Stimulated activated naive B cell treated with anti-CD40 and anti-IgM and Interleukin-4, amounts not matched to agents 10 μg/mL and 1 μg/mL and 100 μg/mL, for 72 hours (primary cell): Measurements from ENCODE around the gene ITPR2.

Experiments
- ATAC-seq, 2 donors: fragments of 150-1000 bp; cut with Tn5 transposase; replicated peaks; 2 replicates each; pipeline ENCODE4 v1.10.0; 2021; ENCODE audit warnings: moderate library complexity in 1 of 2
- DNase-seq: peaks from one replicate; pipeline ENCODE4 v3.0.0; 2021
- H3K27ac Mint-ChIP-seq: one replicate; pipeline ENCODE4 v1.8.0; 2022; ENCODE audit warnings: mild to moderate bottlenecking, mixed read lengths
- H3K27me3 Mint-ChIP-seq, 2 donors: one replicate each; pipeline ENCODE4 v1.8.0; 2022; ENCODE audit warnings: mixed read lengths in 2 of 2
- H3K36me3 Mint-ChIP-seq, 2 donors: one replicate each; pipeline ENCODE4 v1.8.0; 2022; ENCODE audit warnings: mixed read lengths in 2 of 2, mild to moderate bottlenecking in 1 of 2
- H3K4me1 Mint-ChIP-seq, 2 donors: one replicate each; pipeline ENCODE4 v1.8.0; 2022; ENCODE audit warnings: mixed read lengths in 2 of 2, mild to moderate bottlenecking in 1 of 2
- H3K4me3 Mint-ChIP-seq, 2 donors: one replicate each; pipeline ENCODE4 v1.8.0; 2022; ENCODE audit warnings: mild to moderate bottlenecking in 2 of 2, mixed read lengths in 2 of 2, moderate library complexity in 1 of 2
- H3K9me3 Mint-ChIP-seq, 2 donors: one replicate each; pipeline ENCODE4 v1.8.0; 2022; ENCODE audit warnings: mixed read lengths in 2 of 2, mild to moderate bottlenecking in 1 of 2

Gene ITPR2

DNA sequence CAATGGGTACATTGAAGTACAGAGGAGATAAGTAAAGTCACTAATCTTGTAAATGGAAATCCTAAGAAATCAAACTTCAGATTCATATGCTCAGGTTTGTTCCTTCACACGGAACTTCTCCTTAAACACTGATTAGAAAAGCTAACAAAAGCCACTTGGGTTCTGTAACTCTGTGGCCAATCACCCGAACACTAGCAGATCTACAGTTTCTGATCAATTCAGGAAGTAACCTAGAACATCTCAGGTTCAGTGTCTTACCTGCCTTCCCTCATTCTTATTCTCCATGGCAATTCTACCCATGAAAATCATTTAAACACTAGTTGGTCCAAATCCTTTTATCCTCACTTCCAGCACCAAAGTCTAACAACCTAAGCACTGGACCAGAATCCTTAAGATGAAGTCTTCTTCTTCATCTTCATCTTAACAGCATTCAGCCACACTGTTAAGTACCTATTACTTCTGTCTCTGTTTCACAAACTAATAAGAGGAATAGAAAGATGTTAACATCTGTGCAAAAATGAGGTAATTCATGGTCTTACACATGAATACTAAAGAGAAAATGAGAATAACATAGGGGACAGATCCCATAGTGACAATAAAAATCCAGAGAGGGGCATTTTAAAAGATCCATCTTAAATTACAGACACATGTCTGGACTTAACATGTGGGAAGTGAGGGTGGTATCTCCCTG lies 453.1 kb downstream of the ITPR2 start:
- Mint-ChIP-seq H3K27ac (no peak overlapping the region), H3K36me3 (peaks cover 22 to 34% of the 10 kb centered on the region in 2 donors), H3K4me3 (no peak overlapping the region), H3K9me3 (peaks cover 3 to 4% of the 10 kb centered on the region in 2 donors), H3K27me3 (no peaks in the 10 kb centered on the region), H3K4me1 (peaks cover 2 to 20% of the 10 kb centered on the region in 2 donors)
- DNase-seq = no peak
- ATAC-seq = no peak

DNA sequence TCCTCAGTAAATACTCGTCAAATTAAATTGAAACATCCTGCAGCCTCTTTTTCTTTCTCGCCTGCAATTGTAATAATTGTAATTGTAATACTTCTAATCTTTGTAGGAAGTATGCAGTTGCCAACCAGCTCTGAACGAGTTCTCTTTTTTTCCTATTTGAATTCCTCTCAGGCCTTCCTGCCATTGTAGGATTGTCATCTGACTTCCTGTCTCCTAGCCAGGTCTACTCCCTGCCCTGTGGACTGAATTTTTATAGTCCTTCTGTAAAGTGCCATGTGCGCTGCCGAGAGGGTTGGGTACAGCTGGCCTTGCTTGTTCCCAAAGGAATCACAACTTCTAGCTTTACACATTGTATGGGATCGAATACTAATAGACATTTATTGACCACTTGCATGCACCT lies 454.3 kb downstream of the ITPR2 start:
- H3K4me3 Mint-ChIP-seq = no peak overlapping the region
- DNase-seq = no peak
- H3K27ac Mint-ChIP-seq = no peak overlapping the region
- peaks cover 13 to 22% of the 10 kb centered on the region in 2 donors for H3K36me3 Mint-ChIP-seq
- peaks cover 2 to 20% of the 10 kb centered on the region in 2 donors for H3K4me1 Mint-ChIP-seq
- peaks cover 3% of the 10 kb centered on the region in 2 donors for H3K9me3 Mint-ChIP-seq
- no peak for ATAC-seq
- H3K27me3 Mint-ChIP-seq = no peaks in the 10 kb centered on the region

DNA sequence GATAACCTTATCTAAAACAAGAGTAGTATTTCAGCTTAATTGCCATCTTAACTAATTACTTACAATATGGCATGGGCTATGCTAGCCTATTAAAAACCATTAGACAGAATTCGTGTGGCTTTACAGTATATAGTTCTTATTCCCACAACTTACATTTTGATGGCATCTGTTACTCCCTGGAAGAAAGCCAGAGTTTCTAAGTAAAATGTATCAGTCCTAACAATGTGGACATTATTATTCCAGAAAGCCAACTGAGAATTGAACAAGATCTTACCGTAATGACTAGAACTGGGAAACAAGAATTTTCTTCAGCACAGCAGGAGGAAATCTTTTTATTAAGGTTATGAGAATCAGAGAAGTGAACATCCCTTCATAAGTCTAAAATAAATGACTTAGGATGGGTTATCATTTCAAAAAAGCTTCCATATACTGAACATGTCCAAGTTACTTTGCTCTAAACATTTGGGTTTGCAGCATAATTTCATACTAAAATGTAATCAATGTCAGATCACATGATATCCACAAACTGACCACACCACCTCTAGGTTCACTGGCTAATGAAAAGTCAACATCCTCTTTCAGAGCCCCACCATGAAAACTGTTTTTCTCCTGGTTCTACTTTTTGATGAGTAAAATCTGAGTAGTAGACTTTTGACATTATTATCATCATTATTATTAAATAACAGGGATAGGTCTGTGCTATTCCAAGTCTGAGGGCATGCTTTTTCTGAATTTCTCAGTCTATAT lies 457.9 kb downstream of the ITPR2 start:
- H3K4me3 Mint-ChIP-seq = no peak overlapping the region
- peaks cover 2 to 20% of the 10 kb centered on the region in 2 donors for H3K4me1 Mint-ChIP-seq
- H3K9me3 Mint-ChIP-seq = peaks cover 3% of the 10 kb centered on the region in 2 donors
- no peak overlapping the region for H3K27ac Mint-ChIP-seq
- peak; percentile 38 to 59 for ATAC-seq
- no peak for DNase-seq
- peaks cover 10 to 25% of the 10 kb centered on the region in 2 donors for H3K36me3 Mint-ChIP-seq
- no peaks in the 10 kb centered on the region for H3K27me3 Mint-ChIP-seq

DNA sequence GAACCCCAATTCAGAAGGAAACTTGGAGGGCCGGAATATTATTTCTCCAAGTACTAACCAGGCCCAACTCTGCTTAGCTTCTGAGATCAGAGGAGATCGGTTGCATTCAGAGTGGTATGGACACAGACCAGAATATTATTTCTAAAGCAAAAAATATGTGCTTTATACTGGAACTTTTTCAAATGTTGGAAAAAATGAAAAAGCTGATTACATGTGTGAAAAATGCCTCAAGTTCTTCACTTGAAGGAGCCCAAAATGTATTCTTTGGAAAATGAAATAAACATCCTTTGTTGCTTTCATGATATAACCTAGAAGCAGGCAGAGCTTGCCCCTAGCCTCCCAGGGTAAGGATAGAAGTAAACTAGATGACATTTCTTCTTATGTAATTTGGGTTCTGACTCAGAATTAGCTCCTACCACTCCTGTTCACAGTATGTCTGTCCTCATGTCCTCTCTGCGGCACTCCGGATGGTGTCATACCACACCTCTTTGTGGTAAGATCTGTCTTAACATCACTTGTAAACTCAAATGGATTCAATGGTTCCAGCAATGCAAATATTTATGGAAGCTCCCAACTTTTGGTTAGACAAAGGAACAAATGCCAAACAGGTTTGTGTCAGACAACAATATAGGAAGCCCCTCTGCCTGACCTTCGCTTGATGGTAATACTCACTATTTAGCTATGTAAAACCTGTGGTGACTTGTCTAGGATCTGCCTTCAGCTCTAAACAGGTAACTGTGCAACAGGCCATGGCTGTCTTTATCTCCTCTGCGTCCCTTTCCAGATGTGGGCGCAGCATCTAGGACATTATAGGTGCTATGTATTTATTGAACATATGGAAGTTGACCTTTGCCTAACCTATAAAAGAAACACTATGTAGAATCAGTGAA lies 459.1 kb downstream of the ITPR2 start:
- no peak overlapping the region for H3K4me3 Mint-ChIP-seq
- peaks cover 3% of the 10 kb centered on the region in 2 donors for H3K9me3 Mint-ChIP-seq
- DNase-seq (no peak), ATAC-seq (no peak)
- no peaks in the 10 kb centered on the region for H3K27me3 Mint-ChIP-seq
- no peak overlapping the region for H3K27ac Mint-ChIP-seq
- H3K4me1 Mint-ChIP-seq = peaks cover 3 to 20% of the 10 kb centered on the region in 2 donors
- peaks cover 14 to 31% of the 10 kb centered on the region in 2 donors for H3K36me3 Mint-ChIP-seq

DNA sequence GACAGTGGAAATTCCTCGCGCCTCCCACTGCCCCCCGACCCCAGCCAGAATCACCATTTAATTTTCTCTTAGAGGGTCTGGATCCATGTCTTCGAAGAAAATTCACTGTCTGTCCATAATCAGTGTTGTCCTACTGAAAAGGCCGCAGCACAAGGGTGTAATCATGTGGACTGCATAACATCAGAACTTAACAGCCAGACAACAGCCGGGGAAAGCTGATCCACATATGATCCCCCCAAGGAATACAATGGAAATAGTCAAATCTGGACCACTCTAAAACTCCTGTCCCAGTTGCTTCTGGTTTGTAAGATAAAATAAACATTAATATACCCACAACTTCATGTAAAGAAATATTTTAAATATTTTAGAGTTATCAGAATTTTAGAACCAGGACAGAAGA lies 460.1 kb downstream of the ITPR2 start:
- Mint-ChIP-seq H3K27ac (no peak overlapping the region), H3K9me3 (peaks cover 3% of the 10 kb centered on the region in 2 donors), H3K4me3 (no peak overlapping the region), H3K36me3 (peaks cover 14 to 29% of the 10 kb centered on the region in 2 donors), H3K4me1 (peaks cover 4 to 20% of the 10 kb centered on the region in 2 donors), H3K27me3 (no peaks in the 10 kb centered on the region)
- ATAC-seq (no peak), DNase-seq (no peak)

DNA sequence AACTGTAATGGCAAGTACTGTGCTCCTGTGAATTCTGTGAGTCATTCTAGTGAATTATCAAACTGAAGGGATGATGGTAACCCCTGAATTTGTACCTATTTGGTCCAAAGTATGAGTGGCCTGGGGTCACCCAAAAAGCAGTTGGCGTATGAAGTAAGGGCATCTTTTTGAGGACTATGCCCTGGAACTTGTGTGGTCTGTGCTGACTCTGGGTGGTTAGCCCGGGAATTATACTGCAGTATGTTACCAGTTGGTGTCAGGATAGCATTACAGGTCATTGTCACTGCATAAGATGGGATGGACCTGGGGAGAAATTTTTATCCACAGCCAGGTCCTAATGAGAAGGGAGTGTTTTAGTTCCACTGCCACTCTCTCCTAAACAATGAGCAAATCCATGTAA lies 462.9 kb downstream of the ITPR2 start:
- no peak for DNase-seq
- no peak for ATAC-seq
- H3K4me1 Mint-ChIP-seq = peaks cover 1 to 2% of the 10 kb centered on the region in 2 donors
- H3K9me3 Mint-ChIP-seq = no peaks in the 10 kb centered on the region
- H3K36me3 Mint-ChIP-seq = peaks cover 10 to 18% of the 10 kb centered on the region in 2 donors
- H3K4me3 Mint-ChIP-seq = no peak overlapping the region
- no peak overlapping the region for H3K27ac Mint-ChIP-seq
- no peaks in the 10 kb centered on the region for H3K27me3 Mint-ChIP-seq

DNA sequence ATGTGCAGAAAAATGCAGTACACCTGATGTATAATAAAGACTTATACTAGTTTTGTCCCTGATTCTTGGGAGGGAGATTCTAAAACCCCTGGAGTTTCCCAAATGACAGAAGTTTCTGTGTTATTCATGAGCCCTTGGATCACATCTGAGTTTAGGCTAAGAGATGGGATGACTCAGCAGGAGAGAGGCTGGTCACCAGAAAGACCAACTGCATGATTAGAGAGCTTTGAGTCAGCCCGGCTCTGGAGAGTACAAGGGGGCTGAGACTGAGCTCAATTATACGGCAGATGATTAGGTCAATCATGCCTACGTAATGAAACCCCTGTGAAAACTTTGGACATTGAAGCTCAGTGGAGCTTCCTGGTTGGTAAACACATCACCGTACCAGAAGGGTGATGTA lies 463.4 kb downstream of the ITPR2 start:
- peaks cover 0 to 1% of the 10 kb centered on the region in 2 donors for H3K4me1 Mint-ChIP-seq
- H3K9me3 Mint-ChIP-seq = no peaks in the 10 kb centered on the region
- peaks cover 10 to 20% of the 10 kb centered on the region in 2 donors for H3K36me3 Mint-ChIP-seq
- no peak overlapping the region for H3K4me3 Mint-ChIP-seq
- ATAC-seq (no peak), DNase-seq (no peak)
- no peaks in the 10 kb centered on the region for H3K27me3 Mint-ChIP-seq
- no peak overlapping the region for H3K27ac Mint-ChIP-seq

DNA sequence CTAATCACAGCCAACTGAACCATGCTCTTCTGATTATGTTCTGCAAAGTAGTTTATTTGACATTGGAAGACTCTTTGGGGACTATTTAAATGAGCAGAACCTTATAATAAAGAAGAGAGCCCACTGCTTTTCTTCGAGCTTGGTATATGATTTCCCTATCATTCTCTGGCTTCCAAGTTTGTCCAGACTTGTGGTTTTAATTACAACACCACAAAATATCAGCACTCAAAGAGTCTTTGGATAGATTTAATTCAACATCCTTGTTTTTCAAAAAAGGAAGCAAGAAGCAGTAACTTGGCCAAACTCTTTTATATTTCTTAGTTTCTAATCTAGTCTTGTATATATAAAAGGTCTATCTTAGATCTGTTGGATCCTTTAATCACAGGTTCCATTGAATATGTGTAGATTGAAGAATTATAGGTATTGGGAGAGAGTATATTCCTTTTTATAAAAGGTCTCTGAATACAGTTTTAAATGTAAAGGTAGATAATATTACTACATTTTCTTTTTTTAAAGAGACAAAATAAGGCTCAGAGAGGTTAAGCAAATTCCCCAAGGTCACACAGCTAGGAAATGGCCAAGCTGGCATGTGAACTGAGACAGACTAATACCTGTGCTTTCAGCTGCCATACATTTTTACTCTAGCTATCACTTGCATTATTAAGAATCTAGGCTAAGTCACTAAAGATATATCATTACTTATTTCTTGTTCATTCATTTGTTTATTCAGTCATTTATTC lies 464.8 kb downstream of the ITPR2 start:
- Mint-ChIP-seq H3K4me3 (no peak overlapping the region), H3K27me3 (no peaks in the 10 kb centered on the region), H3K4me1 (peaks cover 0 to 1% of the 10 kb centered on the region in 2 donors), H3K27ac (no peak overlapping the region), H3K9me3 (no peaks in the 10 kb centered on the region), H3K36me3 (peaks cover 14 to 22% of the 10 kb centered on the region in 2 donors)
- no peak for DNase-seq
- no peak for ATAC-seq

DNA sequence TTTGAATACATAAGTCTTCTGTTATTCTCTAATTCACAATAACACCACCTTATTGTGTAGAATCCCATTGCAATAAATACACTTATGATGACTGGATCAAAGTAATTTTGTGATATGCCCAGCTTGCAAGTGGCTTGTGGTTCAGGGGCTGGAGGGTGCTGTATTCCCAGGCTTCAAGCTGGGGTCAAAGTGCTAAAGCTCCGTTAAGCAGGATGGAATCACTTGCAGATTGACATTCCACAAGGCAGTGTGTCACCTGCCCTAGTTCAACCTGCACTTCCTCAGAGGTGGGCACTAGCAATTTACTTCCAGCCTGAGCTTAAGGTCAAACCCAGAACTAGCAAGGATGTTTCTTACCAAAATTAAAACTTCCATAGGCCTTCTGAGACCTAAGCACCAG lies 471.0 kb downstream of the ITPR2 start:
- H3K4me3 Mint-ChIP-seq = no peak overlapping the region
- peaks cover 4 to 18% of the 10 kb centered on the region in 2 donors for H3K36me3 Mint-ChIP-seq
- no peak for DNase-seq
- peaks cover 4 to 10% of the 10 kb centered on the region in 2 donors for H3K4me1 Mint-ChIP-seq
- no peak overlapping the region for H3K27ac Mint-ChIP-seq
- no peaks in the 10 kb centered on the region for H3K9me3 Mint-ChIP-seq
- no peaks in the 10 kb centered on the region for H3K27me3 Mint-ChIP-seq
- ATAC-seq = no peak

DNA sequence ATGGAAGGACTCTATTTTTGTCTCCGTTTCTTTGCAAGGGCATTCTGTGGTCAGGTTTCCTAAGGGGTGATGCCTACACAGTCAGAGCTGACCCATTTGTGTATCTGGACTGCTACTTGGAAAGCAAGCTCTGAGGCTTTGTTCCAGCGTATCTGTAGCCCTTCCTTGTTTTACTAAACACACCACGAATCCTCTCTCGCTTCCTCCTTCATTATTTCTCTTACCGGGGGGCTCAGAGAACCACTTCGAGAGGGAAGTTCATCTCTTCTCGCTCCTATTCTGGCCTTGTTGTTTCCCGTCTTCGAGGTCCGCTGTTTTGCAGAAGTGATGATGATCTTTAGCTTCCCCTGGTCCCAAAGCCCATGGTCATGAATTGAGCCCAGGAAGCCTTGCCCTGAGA lies 472.9 kb downstream of the ITPR2 start:
- DNase-seq (no peak), ATAC-seq (no peak)
- Mint-ChIP-seq H3K27ac (no peak overlapping the region), H3K36me3 (peaks cover 4 to 18% of the 10 kb centered on the region in 2 donors), H3K27me3 (no peaks in the 10 kb centered on the region), H3K4me3 (no peak overlapping the region), H3K4me1 (peaks cover 4 to 10% of the 10 kb centered on the region in 2 donors), H3K9me3 (no peaks in the 10 kb centered on the region)

DNA sequence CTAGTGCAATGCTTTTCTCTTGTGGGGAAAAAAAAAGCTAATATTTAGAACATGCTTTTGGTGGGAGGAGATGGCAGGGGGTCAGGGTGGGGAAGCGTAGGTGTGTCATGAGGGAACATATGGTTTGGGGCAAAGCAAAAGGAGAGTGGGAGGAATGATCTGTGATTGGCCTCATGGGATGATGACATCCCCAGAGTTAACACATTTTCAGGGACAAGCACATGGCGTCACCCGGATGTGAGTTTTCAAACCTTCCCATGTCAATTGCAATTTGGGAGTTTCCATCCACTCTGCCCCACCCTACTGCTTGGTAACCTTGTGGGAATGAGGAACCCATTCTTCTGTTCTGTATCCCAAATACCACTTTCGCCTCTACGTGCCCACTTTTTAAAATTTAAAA lies 473.4 kb downstream of the ITPR2 start:
- H3K27ac Mint-ChIP-seq = no peak overlapping the region
- no peaks in the 10 kb centered on the region for H3K27me3 Mint-ChIP-seq
- H3K36me3 Mint-ChIP-seq = peaks cover 4 to 16% of the 10 kb centered on the region in 2 donors
- ATAC-seq (no peak), DNase-seq (no peak)
- H3K4me1 Mint-ChIP-seq = peaks cover 4 to 10% of the 10 kb centered on the region in 2 donors
- H3K9me3 Mint-ChIP-seq = no peaks in the 10 kb centered on the region
- no peak overlapping the region for H3K4me3 Mint-ChIP-seq

DNA sequence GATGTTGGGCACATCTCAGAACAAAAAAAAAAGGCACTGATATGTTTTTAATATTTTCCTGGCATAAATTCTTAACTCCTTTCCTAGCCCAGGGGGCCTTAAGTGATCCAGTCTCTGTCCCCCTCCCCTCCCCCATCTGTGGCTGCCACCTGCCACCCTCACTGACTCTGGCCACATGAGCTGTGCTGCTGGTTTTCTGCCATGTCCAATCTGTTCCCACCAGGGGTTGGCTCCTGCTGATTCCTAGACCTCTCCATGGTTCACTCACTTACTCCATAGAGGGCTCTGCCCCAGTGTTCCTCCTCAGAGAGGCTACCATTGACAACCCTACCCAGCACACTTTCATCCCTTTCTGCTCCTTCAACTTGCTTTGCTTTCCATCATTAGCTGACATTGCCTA lies 474.3 kb downstream of the ITPR2 start:
- H3K4me1 Mint-ChIP-seq = peaks cover 4 to 10% of the 10 kb centered on the region in 2 donors
- peaks cover 1 to 18% of the 10 kb centered on the region in 2 donors for H3K36me3 Mint-ChIP-seq
- H3K9me3 Mint-ChIP-seq = no peaks in the 10 kb centered on the region

DNA sequence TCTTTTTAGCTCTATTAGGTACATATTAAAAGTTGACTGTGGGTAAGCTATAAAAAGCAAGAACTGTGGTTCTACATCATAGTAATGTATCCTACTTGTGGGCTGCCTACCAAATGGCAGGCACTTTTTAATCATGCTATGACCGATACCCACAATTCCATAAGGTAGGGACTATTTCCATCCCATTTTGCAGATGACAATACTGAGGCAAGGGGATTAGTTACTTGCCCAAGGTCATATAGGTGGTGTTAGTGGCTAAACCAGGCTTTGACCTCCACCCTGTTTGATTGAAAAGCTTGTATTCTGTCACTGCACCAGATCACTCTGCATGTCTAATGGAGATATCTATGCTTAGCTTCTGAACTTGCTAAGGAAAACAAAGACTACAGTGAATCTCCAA lies 485.7 kb downstream of the ITPR2 start:
- H3K36me3 Mint-ChIP-seq = peaks cover 13 to 14% of the 10 kb centered on the region in 2 donors
- H3K4me3 Mint-ChIP-seq = no peak overlapping the region
- ATAC-seq = no peak
- H3K27me3 Mint-ChIP-seq = no peaks in the 10 kb centered on the region
- no peak overlapping the region for H3K27ac Mint-ChIP-seq
- no peaks in the 10 kb centered on the region for H3K9me3 Mint-ChIP-seq
- no peak for DNase-seq
- H3K4me1 Mint-ChIP-seq = peaks cover 11 to 25% of the 10 kb centered on the region in 2 donors

More for the DNA sequence above, 474.3 kb downstream of the ITPR2 start:
- no peaks in the 10 kb centered on the region for H3K27me3 Mint-ChIP-seq
- ATAC-seq = no peak
- H3K27ac Mint-ChIP-seq = no peak overlapping the region
- DNase-seq = no peak
- no peak overlapping the region for H3K4me3 Mint-ChIP-seq

DNA sequence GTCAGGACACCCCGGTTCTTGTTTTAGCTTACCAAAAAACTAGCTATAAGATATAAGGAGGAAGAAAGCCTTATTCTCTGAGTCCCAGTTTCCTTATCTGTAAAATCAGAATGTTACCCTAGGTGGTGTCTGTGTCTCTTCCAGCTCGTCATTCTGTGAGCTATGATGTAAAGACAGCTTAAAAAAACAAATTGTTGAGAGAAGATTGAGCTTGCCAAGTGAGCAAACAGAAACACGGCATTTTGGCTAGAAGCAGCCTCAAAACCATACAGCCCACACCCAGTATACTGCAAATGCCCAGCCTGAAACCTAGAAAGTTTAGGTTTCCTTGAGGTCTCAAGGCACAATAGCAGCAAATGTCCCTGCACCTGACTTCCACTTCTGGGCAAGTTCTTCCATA lies 486.3 kb downstream of the ITPR2 start:
- peaks cover 14 to 30% of the 10 kb centered on the region in 2 donors for H3K4me1 Mint-ChIP-seq
- ATAC-seq = no peak
- H3K27me3 Mint-ChIP-seq = no peaks in the 10 kb centered on the region
- H3K4me3 Mint-ChIP-seq = no peak overlapping the region
- DNase-seq = no peak
- no peak overlapping the region for H3K27ac Mint-ChIP-seq
- peaks cover 15 to 19% of the 10 kb centered on the region in 2 donors for H3K36me3 Mint-ChIP-seq
- no peaks in the 10 kb centered on the region for H3K9me3 Mint-ChIP-seq
